ENCODE results near the gene BCL2L13. TPM values are rescaled to one million over a fixed set of nuclear protein-coding genes. Genes with fewer than 3 reads are reported as not detected.
A peak's percentile ranks its signal among the peaks of the same experiment; 100 is the strongest.
"Not testable (repeated sequence)": the region's sequence is repeated elsewhere in the genome, so short reads cannot be mapped to it uniquely, and the experiment has no call there.

The BCL2L13 gene
- polyA plus RNA-seq, 4 donors = 15.1 to 35.1 (median 20.6) TPM

DNA sequence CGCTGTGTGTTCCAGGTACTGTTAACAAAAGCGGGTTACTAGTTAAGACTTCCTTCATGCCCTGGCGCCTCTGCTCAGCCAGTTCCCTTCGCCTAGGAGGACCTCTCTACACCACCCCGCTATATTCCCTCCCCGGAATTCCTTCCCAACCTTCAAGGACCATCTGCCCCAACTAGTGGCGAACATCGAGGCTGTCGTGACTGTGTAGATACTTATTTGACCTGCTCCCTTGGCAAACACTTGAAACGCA, 450 bp upstream of the BCL2L13 start:
- 0 to 1% (median 1%) methylated on average over 10 of the region's 10 CpGs for WGBS, 3 donors
- no peaks in the 10 kb centered on the region for H3K27me3 ChIP-seq (ENCODE audit: control insufficient read depth in 3 of 3, insufficient read depth in 3 of 3, low read length in 3 of 3)
- DNase-seq = no peak
- peak overlapping the region; percentile 67 to 81 (median 74) for H3K4me3 ChIP-seq (ENCODE audit: low read depth in 1 of 3, low read length in 3 of 3)
- H3K4me1 ChIP-seq (ENCODE audit: control insufficient read depth in 3 of 3, insufficient read depth in 2 of 3, low read depth in 1 of 3, low read length in 2 of 3) = peaks cover 0 to 9% (median 0%) of the 10 kb centered on the region in 3 donors
- peaks cover 0 to 5% of the 10 kb centered on the region in 2 donors for H3K9me3 ChIP-seq (ENCODE audit: control insufficient read depth in 2 of 2, insufficient read depth in 1 of 2, low read depth in 1 of 2, low read length in 1 of 2)
- FAIRE-seq = no peak
- H3K36me3 ChIP-seq (ENCODE audit: control insufficient read depth in 3 of 3, insufficient read depth in 2 of 3, low read depth in 1 of 3, low read length in 3 of 3) = no peaks in the 10 kb centered on the region
- peak overlapping the region; percentile 96 to 99 (median 99) for H3K27ac ChIP-seq (ENCODE audit: low read depth in 1 of 3, low read length in 2 of 3)

DNA sequence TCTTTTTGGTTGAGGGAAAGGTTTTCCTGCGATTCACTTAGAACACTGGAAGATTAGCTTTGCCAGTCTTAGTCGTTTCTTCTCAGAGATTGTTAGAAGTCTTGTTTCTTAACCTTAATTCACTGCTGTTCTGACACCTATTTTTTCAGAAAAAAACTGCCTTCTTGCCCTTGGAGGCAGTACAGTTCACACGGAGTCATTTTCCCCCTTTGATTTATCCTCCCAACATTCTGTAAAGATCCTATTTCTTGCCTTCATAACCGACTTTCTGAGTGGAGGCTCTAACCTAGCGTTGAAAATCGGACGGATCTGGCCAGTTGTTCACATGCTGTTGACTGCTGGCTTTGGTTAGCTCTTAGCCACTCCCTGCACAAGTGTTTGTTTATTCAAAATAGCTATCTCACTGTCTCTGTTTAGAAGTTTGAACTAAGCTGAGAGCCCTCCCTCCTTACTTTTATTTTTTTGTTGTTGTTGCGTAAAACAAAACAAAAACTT, 737 bp downstream of the BCL2L13 start:
- DNase-seq (peak; percentile 68 to 82), FAIRE-seq (no peak)
- peaks cover 0 to 5% of the 10 kb centered on the region in 2 donors for H3K9me3 ChIP-seq (ENCODE audit: control insufficient read depth in 2 of 2, insufficient read depth in 1 of 2, low read depth in 1 of 2, low read length in 1 of 2)
- peak overlapping the region; percentile 67 to 81 (median 74) for H3K4me3 ChIP-seq (ENCODE audit: low read depth in 1 of 3, low read length in 3 of 3)
- peaks cover 0 to 3% (median 0%) of the 10 kb centered on the region in 3 donors for H3K4me1 ChIP-seq (ENCODE audit: control insufficient read depth in 3 of 3, insufficient read depth in 2 of 3, low read depth in 1 of 3, low read length in 2 of 3)
- 2 to 3% (median 2%) methylated on average over 8 of the region's 8 CpGs for whole genome bisulfite sequencing, 3 donors
- H3K36me3 ChIP-seq (ENCODE audit: control insufficient read depth in 3 of 3, insufficient read depth in 2 of 3, low read depth in 1 of 3, low read length in 3 of 3) = no peaks in the 10 kb centered on the region
- H3K27ac ChIP-seq (ENCODE audit: low read depth in 1 of 3, low read length in 2 of 3) = peak overlapping the region; percentile 96 to 99 (median 99)
- no peaks in the 10 kb centered on the region for H3K27me3 ChIP-seq (ENCODE audit: control insufficient read depth in 3 of 3, insufficient read depth in 3 of 3, low read length in 3 of 3)

DNA sequence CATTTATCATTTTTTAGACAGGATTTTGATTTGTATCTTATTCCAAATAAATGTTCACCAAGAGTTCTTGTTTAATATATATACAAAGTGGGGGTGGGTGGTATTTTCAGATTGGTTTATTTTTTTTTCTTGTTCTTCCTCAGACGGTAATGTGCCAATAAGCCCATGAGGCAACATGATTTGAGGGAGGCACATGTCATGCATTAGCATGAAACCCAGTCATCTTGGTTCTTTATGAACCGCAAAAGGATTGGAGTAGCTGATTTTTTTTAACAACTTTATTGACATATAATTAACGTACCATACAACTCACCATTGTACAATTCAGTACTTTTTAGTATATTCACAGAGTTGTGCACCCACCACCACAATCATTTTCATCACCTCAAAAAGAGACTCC, 2.7 kb downstream of the BCL2L13 start:
- Histone ChIP-seq H3K9me3 (ENCODE audit: control insufficient read depth in 2 of 2, insufficient read depth in 1 of 2, low read depth in 1 of 2, low read length in 1 of 2) (peaks cover 0 to 5% of the 10 kb centered on the region in 2 donors), H3K4me3 (ENCODE audit: low read depth in 1 of 3, low read length in 3 of 3) (no peak overlapping the region), H3K4me1 (ENCODE audit: control insufficient read depth in 3 of 3, insufficient read depth in 2 of 3, low read depth in 1 of 3, low read length in 2 of 3) (peaks cover 0 to 3% (median 0%) of the 10 kb centered on the region in 3 donors), H3K27me3 (ENCODE audit: control insufficient read depth in 3 of 3, insufficient read depth in 3 of 3, low read length in 3 of 3) (no peaks in the 10 kb centered on the region), H3K36me3 (ENCODE audit: control insufficient read depth in 3 of 3, insufficient read depth in 2 of 3, low read depth in 1 of 3, low read length in 3 of 3) (no peaks in the 10 kb centered on the region), H3K27ac (ENCODE audit: low read depth in 1 of 3, low read length in 2 of 3) (no peak overlapping the region)
- DNase-seq (no peak), FAIRE-seq (no peak)
- 56 to 78% (median 64%) methylated on average over 3 of the region's 3 CpGs for WGBS, 3 donors

DNA sequence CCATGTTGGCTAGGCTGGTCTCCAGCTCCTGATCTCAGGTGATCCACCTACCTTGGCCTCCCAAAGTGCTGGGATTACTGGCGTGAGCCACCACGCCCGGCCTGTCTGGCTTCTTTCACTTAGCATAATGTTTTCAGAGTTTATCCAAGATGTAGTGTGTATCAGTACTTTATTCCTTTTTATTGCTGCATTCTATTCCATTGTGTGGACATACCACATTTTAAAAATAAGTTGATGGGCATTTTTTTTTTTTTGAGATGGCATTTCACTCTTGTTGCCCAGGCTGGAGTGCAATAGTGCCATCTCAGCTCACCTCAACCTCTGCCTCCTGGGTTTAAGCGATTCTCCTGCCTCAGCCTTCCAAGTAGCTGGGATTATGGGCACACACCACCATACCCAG, 3.8 kb downstream of the BCL2L13 start:
- not testable (repeated sequence) for H3K4me1 ChIP-seq (ENCODE audit: control insufficient read depth in 3 of 3, insufficient read depth in 2 of 3, low read depth in 1 of 3, low read length in 2 of 3); DNase-seq; FAIRE-seq; H3K36me3 ChIP-seq (ENCODE audit: control insufficient read depth in 3 of 3, insufficient read depth in 2 of 3, low read depth in 1 of 3, low read length in 3 of 3); H3K9me3 ChIP-seq (ENCODE audit: control insufficient read depth in 2 of 2, insufficient read depth in 1 of 2, low read depth in 1 of 2, low read length in 1 of 2); H3K27me3 ChIP-seq (ENCODE audit: control insufficient read depth in 3 of 3, insufficient read depth in 3 of 3, low read length in 3 of 3); H3K4me3 ChIP-seq (ENCODE audit: low read depth in 1 of 3, low read length in 3 of 3); H3K27ac ChIP-seq (ENCODE audit: low read depth in 1 of 3, low read length in 2 of 3)
- 84 to 87% (median 84%) methylated on average over 4 of the region's 4 CpGs for WGBS, 3 donors

DNA sequence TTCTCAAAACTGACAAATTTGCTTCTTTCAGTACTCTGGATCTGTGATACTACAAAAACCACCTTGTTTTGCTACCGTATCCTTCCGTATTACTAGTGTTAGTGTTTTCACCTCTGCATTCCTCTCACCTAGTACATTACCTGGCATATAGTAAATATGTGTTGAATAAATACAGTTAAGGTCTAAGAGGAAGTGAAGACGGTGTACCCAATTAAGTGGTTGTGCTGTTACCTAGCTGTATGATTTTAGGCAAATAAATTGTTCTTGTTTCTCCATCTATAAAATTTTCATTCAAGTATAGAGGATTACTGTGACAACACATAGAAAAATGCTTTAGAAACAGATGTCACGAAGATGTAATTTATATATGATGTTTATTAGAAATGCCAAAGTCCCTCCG, 8.9 kb downstream of the BCL2L13 start:
- no peaks in the 10 kb centered on the region for H3K4me1 ChIP-seq (ENCODE audit: control insufficient read depth in 3 of 3, insufficient read depth in 2 of 3, low read depth in 1 of 3, low read length in 2 of 3)
- 88 to 93% (median 92%) methylated on average over 5 of the region's 5 CpGs for WGBS, 3 donors
- H3K27ac ChIP-seq (ENCODE audit: low read depth in 1 of 3, low read length in 2 of 3) = no peak overlapping the region
- peaks cover 2 to 5% (median 3%) of the 10 kb centered on the region in 3 donors for H3K36me3 ChIP-seq (ENCODE audit: control insufficient read depth in 3 of 3, insufficient read depth in 2 of 3, low read depth in 1 of 3, low read length in 3 of 3)
- DNase-seq (no peak), FAIRE-seq (no peak)
- no peak overlapping the region for H3K4me3 ChIP-seq (ENCODE audit: low read depth in 1 of 3, low read length in 3 of 3)
- H3K27me3 ChIP-seq (ENCODE audit: control insufficient read depth in 3 of 3, insufficient read depth in 3 of 3, low read length in 3 of 3) = no peaks in the 10 kb centered on the region
- H3K9me3 ChIP-seq (ENCODE audit: control insufficient read depth in 2 of 2, insufficient read depth in 1 of 2, low read depth in 1 of 2, low read length in 1 of 2) = peaks cover 0 to 2% of the 10 kb centered on the region in 2 donors

DNA sequence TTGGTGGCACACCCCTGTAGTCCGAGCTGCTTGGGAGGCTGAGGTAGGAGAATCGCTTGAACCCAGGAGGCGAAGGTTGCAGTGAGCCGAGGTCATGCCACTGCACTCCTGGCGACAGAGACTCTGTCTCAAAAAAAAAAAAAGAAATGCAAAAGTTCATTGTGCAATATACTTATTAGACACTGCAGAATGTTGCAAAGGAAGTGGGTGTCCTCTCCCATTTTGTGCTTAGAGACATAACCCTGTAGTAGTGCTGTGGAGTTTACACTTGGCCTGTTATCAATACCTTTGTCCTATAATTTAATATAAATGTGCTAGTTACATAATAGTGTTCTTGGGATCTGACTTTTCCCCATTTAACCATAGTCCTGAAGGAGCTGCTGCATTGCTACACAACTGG, 9.4 kb downstream of the BCL2L13 start:
- H3K9me3 ChIP-seq (ENCODE audit: control insufficient read depth in 2 of 2, insufficient read depth in 1 of 2, low read depth in 1 of 2, low read length in 1 of 2) = no peaks in the 10 kb centered on the region
- H3K27me3 ChIP-seq (ENCODE audit: control insufficient read depth in 3 of 3, insufficient read depth in 3 of 3, low read length in 3 of 3) = no peaks in the 10 kb centered on the region
- peaks cover 2 to 5% (median 3%) of the 10 kb centered on the region in 3 donors for H3K36me3 ChIP-seq (ENCODE audit: control insufficient read depth in 3 of 3, insufficient read depth in 2 of 3, low read depth in 1 of 3, low read length in 3 of 3)
- no peak overlapping the region for H3K4me3 ChIP-seq (ENCODE audit: low read depth in 1 of 3, low read length in 3 of 3)
- FAIRE-seq (no peak), DNase-seq (no peak)
- no peaks in the 10 kb centered on the region for H3K4me1 ChIP-seq (ENCODE audit: control insufficient read depth in 3 of 3, insufficient read depth in 2 of 3, low read depth in 1 of 3, low read length in 2 of 3)
- 85 to 90% (median 89%) methylated on average over 5 of the region's 5 CpGs for WGBS, 3 donors
- no peak overlapping the region for H3K27ac ChIP-seq (ENCODE audit: low read depth in 1 of 3, low read length in 2 of 3)

DNA sequence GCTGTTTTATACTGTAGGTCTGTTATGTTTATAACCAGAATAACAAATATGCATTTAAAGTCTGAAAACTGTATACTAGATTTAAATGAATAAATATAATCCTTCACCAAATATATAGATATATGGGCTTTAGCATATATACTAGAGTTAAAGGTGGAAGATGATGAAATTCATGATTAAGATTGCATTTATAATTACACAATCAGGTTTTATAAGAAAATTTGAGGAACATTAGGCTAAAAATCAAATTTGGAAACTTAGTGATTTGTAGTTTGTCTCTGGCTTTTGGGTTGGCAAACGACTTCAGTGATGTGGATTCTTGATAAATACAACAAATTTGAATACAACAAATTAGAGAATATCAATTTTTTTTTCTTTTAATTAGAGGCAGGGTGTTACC, 10.0 kb downstream of the BCL2L13 start:
- Histone ChIP-seq H3K36me3 (ENCODE audit: control insufficient read depth in 3 of 3, insufficient read depth in 2 of 3, low read depth in 1 of 3, low read length in 3 of 3) (peaks cover 2 to 5% (median 3%) of the 10 kb centered on the region in 3 donors), H3K9me3 (ENCODE audit: control insufficient read depth in 2 of 2, insufficient read depth in 1 of 2, low read depth in 1 of 2, low read length in 1 of 2) (no peaks in the 10 kb centered on the region), H3K4me1 (ENCODE audit: control insufficient read depth in 3 of 3, insufficient read depth in 2 of 3, low read depth in 1 of 3, low read length in 2 of 3) (peaks cover 0 to 2% (median 0%) of the 10 kb centered on the region in 3 donors), H3K27ac (ENCODE audit: low read depth in 1 of 3, low read length in 2 of 3) (no peak overlapping the region), H3K27me3 (ENCODE audit: control insufficient read depth in 3 of 3, insufficient read depth in 3 of 3, low read length in 3 of 3) (no peaks in the 10 kb centered on the region), H3K4me3 (ENCODE audit: low read depth in 1 of 3, low read length in 3 of 3) (no peak overlapping the region)
- no peak for DNase-seq
- 65 to 81% (median 72%) methylated on average over 1 of the region's 1 CpG for WGBS, 3 donors
- FAIRE-seq = no peak

DNA sequence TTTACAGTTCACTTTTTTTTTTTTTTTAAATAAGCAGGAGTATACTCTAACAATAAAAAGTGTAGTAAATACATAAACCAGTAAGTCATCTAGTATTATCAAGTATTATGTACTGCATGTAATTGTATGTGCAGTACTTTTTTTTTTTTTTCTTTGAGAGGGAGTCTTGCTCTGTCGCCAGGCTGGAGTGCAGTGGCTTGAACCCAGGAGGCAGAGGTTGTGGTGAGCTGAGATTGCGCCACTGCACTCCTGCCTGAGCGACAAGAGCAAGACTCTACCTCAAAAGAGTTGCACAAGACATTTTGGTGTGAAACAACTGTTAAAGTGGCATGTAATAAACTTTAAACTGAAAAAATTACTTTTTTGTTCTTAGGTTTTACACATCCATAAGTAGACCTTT, 16.7 kb downstream of the BCL2L13 start:
- 87 to 93% (median 92%) methylated on average over 3 of the region's 3 CpGs for WGBS, 3 donors
- Histone ChIP-seq H3K27me3 (ENCODE audit: control insufficient read depth in 3 of 3, insufficient read depth in 3 of 3, low read length in 3 of 3) (no peaks in the 10 kb centered on the region), H3K4me3 (ENCODE audit: low read depth in 1 of 3, low read length in 3 of 3) (no peak overlapping the region), H3K36me3 (ENCODE audit: control insufficient read depth in 3 of 3, insufficient read depth in 2 of 3, low read depth in 1 of 3, low read length in 3 of 3) (peaks cover 0 to 25% (median 4%) of the 10 kb centered on the region in 3 donors), H3K9me3 (ENCODE audit: control insufficient read depth in 2 of 2, insufficient read depth in 1 of 2, low read depth in 1 of 2, low read length in 1 of 2) (no peaks in the 10 kb centered on the region), H3K27ac (ENCODE audit: low read depth in 1 of 3, low read length in 2 of 3) (no peak overlapping the region), H3K4me1 (ENCODE audit: control insufficient read depth in 3 of 3, insufficient read depth in 2 of 3, low read depth in 1 of 3, low read length in 2 of 3) (peaks cover 0 to 2% (median 0%) of the 10 kb centered on the region in 3 donors)
- FAIRE-seq (no peak), DNase-seq (no peak)

DNA sequence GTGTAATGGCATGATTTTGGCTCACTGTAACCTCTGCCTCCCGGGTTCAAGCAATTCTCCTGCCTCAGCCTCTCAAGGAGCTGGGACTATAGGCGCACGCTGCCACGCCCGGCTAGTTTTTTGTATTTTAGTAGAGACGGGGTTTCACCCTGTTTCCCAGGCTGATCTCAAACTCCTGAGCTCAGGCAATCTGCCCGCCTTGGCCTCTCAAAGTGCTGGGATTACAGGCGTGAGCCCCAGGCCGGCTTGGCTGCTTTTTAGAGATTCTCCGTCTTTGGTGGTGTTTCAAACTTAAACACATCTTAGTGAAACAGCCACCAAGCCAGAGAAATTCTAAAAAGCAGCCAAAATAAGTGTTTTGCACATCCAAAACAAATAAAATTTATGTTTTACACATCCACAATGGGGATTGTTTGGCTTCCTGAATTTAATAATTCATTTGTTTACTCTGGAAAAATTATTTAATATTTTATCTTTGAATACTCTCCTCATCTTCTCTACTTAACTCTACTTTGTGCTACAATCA, 18.4 kb downstream of the BCL2L13 start:
- H3K4me1 ChIP-seq (ENCODE audit: control insufficient read depth in 3 of 3, insufficient read depth in 2 of 3, low read depth in 1 of 3, low read length in 2 of 3) = peaks cover 0 to 2% (median 0%) of the 10 kb centered on the region in 3 donors
- FAIRE-seq (no peak), DNase-seq (no peak)
- no peaks in the 10 kb centered on the region for H3K27me3 ChIP-seq (ENCODE audit: control insufficient read depth in 3 of 3, insufficient read depth in 3 of 3, low read length in 3 of 3)
- H3K27ac ChIP-seq (ENCODE audit: low read depth in 1 of 3, low read length in 2 of 3) = no peak overlapping the region
- H3K9me3 ChIP-seq (ENCODE audit: control insufficient read depth in 2 of 2, insufficient read depth in 1 of 2, low read depth in 1 of 2, low read length in 1 of 2) = no peaks in the 10 kb centered on the region
- peaks cover 0 to 28% (median 4%) of the 10 kb centered on the region in 3 donors for H3K36me3 ChIP-seq (ENCODE audit: control insufficient read depth in 3 of 3, insufficient read depth in 2 of 3, low read depth in 1 of 3, low read length in 3 of 3)
- 89 to 97% (median 94%) methylated on average over 10 of the region's 10 CpGs for WGBS, 3 donors
- no peak overlapping the region for H3K4me3 ChIP-seq (ENCODE audit: low read depth in 1 of 3, low read length in 3 of 3)
